Muscle of arm (tissue), 12 donors: ENCODE measurements around the gene PDLIM4. TPM values are rescaled to one million over a fixed set of nuclear protein-coding genes. Genes with fewer than 3 reads are reported as not detected.

Experiments
- DNase-seq: peaks from one replicate; pipeline ENCODE4 v3.0.0-alpha.2; 2013
- polyA plus RNA-seq, 12 donors: library from polyadenylated mRNA; unstranded; fragments of 120-200 nt; gene quantifications; one replicate each; pipeline ENCODE4 v1.2.1, GENCODE V29; 2013; ENCODE audit not compliant: insufficient read length in 12 of 12

The PDLIM4 gene
- polyA plus RNA-seq, 12 donors = 41.6 to 104 (median 47.7) TPM; not detected in 1

- peak; percentile 90 for DNase-seq
Measured at GRCh38 chr5:132265336-132266030, 8.0 kb downstream of the PDLIM4 start.

GRCh38 chr5:132266031-132266835, 8.7 kb downstream of the PDLIM4 start:
- no peak for DNase-seq

GRCh38 chr5:132266836-132267160, 9.3 kb downstream of the PDLIM4 start:
- DNase-seq = no peak

GRCh38 chr5:132267166-132267739, 9.8 kb downstream of the PDLIM4 start:
- no peak for DNase-seq

- no peak for DNase-seq
Measured at GRCh38 chr5:132267931-132268768, 10.7 kb downstream of the PDLIM4 start.

GRCh38 chr5:132268769-132269551, 11.5 kb downstream of the PDLIM4 start:
- DNase-seq = no peak

- no peak for DNase-seq
Measured at GRCh38 chr5:132269635-132270334, 12.3 kb downstream of the PDLIM4 start.

- DNase-seq = no peak
Measured at GRCh38 chr5:132270335-132270665, 12.8 kb downstream of the PDLIM4 start.

GRCh38 chr5:132270706-132271105, 13.2 kb downstream of the PDLIM4 start:
- no peak for DNase-seq

GRCh38 chr5:132271251-132272246, 14.1 kb downstream of the PDLIM4 start:
- DNase-seq = no peak

GRCh38 chr5:132272311-132273210, 15.1 kb downstream of the PDLIM4 start:
- peak; percentile 63 for DNase-seq

GRCh38 chr5:132273631-132274030, 16.1 kb downstream of the PDLIM4 start:
- DNase-seq = no peak

GRCh38 chr5:132274050-132274792, 16.7 kb downstream of the PDLIM4 start:
- no peak for DNase-seq

- no peak for DNase-seq
Measured at GRCh38 chr5:132275367-132276220, 18.1 kb downstream of the PDLIM4 start.

GRCh38 chr5:132277256-132277655, 19.8 kb downstream of the PDLIM4 start:
- peak; percentile 44 for DNase-seq
